ENCODE results near the gene ABITRAM. TPM values are rescaled to one million over a fixed set of nuclear protein-coding genes. Genes with fewer than 3 reads are reported as not detected.
"Not testable (repeated sequence)": the region's sequence is repeated elsewhere in the genome, so short reads cannot be mapped to it uniquely, and the experiment has no call there.

The ABITRAM gene
- total RNA-seq, 1 experiment from 2014 or later: 23.6 TPM

- Histone ChIP-seq H3K9me2 (ENCODE audit: insufficient read depth) (no peaks in the 10 kb centered on the region), H4K20me1 (ENCODE audit: insufficient read depth) (no peaks in the 10 kb centered on the region), H3F3A (ENCODE audit: insufficient read depth, low read depth) (no peaks in the 10 kb centered on the region), H3K9me3 (ENCODE audit: insufficient read depth, low read depth) (no peaks in the 10 kb centered on the region), H3K36me3 (ENCODE audit: low read depth) (peaks cover 13% of the 10 kb centered on the region), H3K4me3 (no peak overlapping the region), H3K4me1 (replicated peaks; ENCODE audit: insufficient read depth) (no peaks in the 10 kb centered on the region), H3K4me2 (no peak overlapping the region), H3K27ac (no peak overlapping the region), H3K27me3 (ENCODE audit: insufficient read depth, low read depth) (no peaks in the 10 kb centered on the region), H3K79me2 (ENCODE audit: low read depth) (no peaks in the 10 kb centered on the region), H2AFZ (no peak overlapping the region)
- TF ChIP-seq EZH2 (IDR thresholded peaks at IDR 0.05; ENCODE audit: low read depth) (no peak), CTCF (conservative IDR thresholded peaks at IDR 0.05) (no peak)
- no peak for DNase-seq
- CTCF ChIA-PET: no interaction called here
- intact Hi-C loops (cut with micrococcal nuclease; ENCODE audit: unreplicated experiment): no loop called here
- POLR2A ChIA-PET (ENCODE audit: unreplicated experiment): no interaction called here
- no TSS peak for BruUV-seq (replicated peaks)
Measured at GRCh38 chr9:108913391-108913790, 20.8 kb upstream of the ABITRAM start.

- DNase-seq: peak in 1 of 2 experiments; percentile 57
- Histone ChIP-seq H4K20me1 (ENCODE audit: insufficient read depth) (no peaks in the 10 kb centered on the region), H3K36me3 (ENCODE audit: low read depth) (peaks cover 20% of the 10 kb centered on the region; the same call in 1 of the 2 replicates), H3K4me1 (replicated peaks; ENCODE audit: insufficient read depth) (no peaks in the 10 kb centered on the region), H3K79me2 (ENCODE audit: low read depth) (no peaks in the 10 kb centered on the region), H3K27ac (no peak overlapping the region), H3K4me3 (no peak overlapping the region), H3K27me3 (ENCODE audit: insufficient read depth, low read depth) (no peaks in the 10 kb centered on the region), H2AFZ (no peak overlapping the region), H3K9me2 (ENCODE audit: insufficient read depth) (no peaks in the 10 kb centered on the region), H3F3A (ENCODE audit: insufficient read depth, low read depth) (no peaks in the 10 kb centered on the region), H3K4me2 (no peak overlapping the region), H3K9me3 (ENCODE audit: insufficient read depth, low read depth) (no peaks in the 10 kb centered on the region)
- BruUV-seq (replicated peaks): no TSS peak
- CTCF ChIA-PET: interaction anchor here (0.6 kb wide), 1 partner anchor 1460 kb away, joined by 3 read pairs; no protein-coding TSS in a partner anchor
- intact Hi-C loops (cut with micrococcal nuclease; ENCODE audit: unreplicated experiment): no loop called here
- POLR2A ChIA-PET (ENCODE audit: unreplicated experiment): no interaction called here
- TF ChIP-seq CTCF (conservative IDR thresholded peaks at IDR 0.05): no peak
- no peak for TF ChIP-seq EZH2 (IDR thresholded peaks at IDR 0.05; ENCODE audit: low read depth)
Measured at GRCh38 chr9:108919517-108919916, 14.7 kb upstream of the ABITRAM start.

- H3K9me2 ChIP-seq (ENCODE audit: insufficient read depth); H3K27ac ChIP-seq; intact Hi-C loops (cut with micrococcal nuclease; ENCODE audit: unreplicated experiment); H3K4me3 ChIP-seq; H2AFZ ChIP-seq; H3K4me2 ChIP-seq; H3K79me2 ChIP-seq (ENCODE audit: low read depth); BruUV-seq (replicated peaks); H3K4me1 ChIP-seq (replicated peaks; ENCODE audit: insufficient read depth); H3K9me3 ChIP-seq (ENCODE audit: insufficient read depth, low read depth); H3K27me3 ChIP-seq (ENCODE audit: insufficient read depth, low read depth); H3F3A ChIP-seq (ENCODE audit: insufficient read depth, low read depth); POLR2A ChIA-PET (ENCODE audit: unreplicated experiment); DNase-seq; CTCF ChIA-PET; H4K20me1 ChIP-seq (ENCODE audit: insufficient read depth): not testable (repeated sequence)
- 0 out of 2 replicates have a peak, but pooled peaks cover 16% of the 10 kb centered on the region for H3K36me3 ChIP-seq (ENCODE audit: low read depth)
Measured at GRCh38 chr9:108920401-108920800, 13.8 kb upstream of the ABITRAM start.

GRCh38 chr9:108921200-108921599, 13.0 kb upstream of the ABITRAM start:
- H3K27me3 ChIP-seq (ENCODE audit: insufficient read depth, low read depth): no peaks in the 10 kb centered on the region
- H3K4me3 ChIP-seq: no peak overlapping the region
- no TSS peak for BruUV-seq (replicated peaks)
- ChIA-PET CTCF (no interaction called here), POLR2A (ENCODE audit: unreplicated experiment) (no interaction called here)
- no peaks in the 10 kb centered on the region for H4K20me1 ChIP-seq (ENCODE audit: insufficient read depth)
- H3K27ac ChIP-seq: no peak overlapping the region
- H3K4me2 ChIP-seq: no peak overlapping the region
- H3K4me1 ChIP-seq (replicated peaks; ENCODE audit: insufficient read depth): no peaks in the 10 kb centered on the region
- H3K79me2 ChIP-seq (ENCODE audit: low read depth): no peaks in the 10 kb centered on the region
- H3K9me3 ChIP-seq (ENCODE audit: insufficient read depth, low read depth): no peaks in the 10 kb centered on the region
- H3K9me2 ChIP-seq (ENCODE audit: insufficient read depth): no peaks in the 10 kb centered on the region
- H3F3A ChIP-seq (ENCODE audit: insufficient read depth, low read depth): no peaks in the 10 kb centered on the region
- H3K36me3 ChIP-seq (ENCODE audit: low read depth): 0 out of 2 replicates have a peak, but pooled peaks cover 12% of the 10 kb centered on the region
- intact Hi-C loops (cut with micrococcal nuclease; ENCODE audit: unreplicated experiment): no loop called here
- no peak for DNase-seq
- TF ChIP-seq EZH2 (IDR thresholded peaks at IDR 0.05; ENCODE audit: low read depth) (no peak), CTCF (conservative IDR thresholded peaks at IDR 0.05) (no peak)
- H2AFZ ChIP-seq: no peak overlapping the region

All from PC-9 (cell line).